GM21529 (cell line): ENCODE measurements around the gene PBX1.

Source experiments
- ATAC-seq: cut with Tn5 transposase; IDR thresholded peaks from one replicate; pipeline ENCODE4 v1.9.1; 2021; ENCODE audit not compliant: unreplicated experiment

The PBX1 gene

DNA sequence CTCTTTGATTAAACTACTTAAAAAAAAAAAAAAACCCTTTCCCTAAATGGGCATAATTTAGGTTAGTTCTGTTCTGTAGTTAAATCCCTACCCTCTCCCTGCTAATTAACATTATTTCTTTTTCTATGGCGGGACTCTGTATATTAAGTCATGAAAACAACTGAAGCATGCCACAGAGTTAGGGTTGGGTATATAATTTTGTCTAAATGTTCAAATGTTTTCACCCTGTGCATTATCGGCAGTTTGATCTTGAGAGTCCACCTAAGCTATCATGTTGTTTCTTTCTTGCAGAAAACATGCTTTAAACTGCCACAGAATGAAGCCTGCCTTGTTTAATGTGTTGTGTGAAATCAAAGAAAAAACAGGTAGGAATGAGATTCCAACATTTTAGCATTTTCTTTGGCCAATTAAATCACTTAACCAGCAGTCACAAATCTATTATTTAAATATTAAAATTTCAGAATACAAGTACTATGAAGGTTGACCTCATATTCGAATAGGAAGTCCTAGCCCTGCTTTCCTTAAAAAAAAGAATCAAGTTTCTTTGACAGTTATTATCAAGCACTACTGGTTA, 4.0 kb downstream of the PBX1 start:
- ATAC-seq, result no peak

DNA sequence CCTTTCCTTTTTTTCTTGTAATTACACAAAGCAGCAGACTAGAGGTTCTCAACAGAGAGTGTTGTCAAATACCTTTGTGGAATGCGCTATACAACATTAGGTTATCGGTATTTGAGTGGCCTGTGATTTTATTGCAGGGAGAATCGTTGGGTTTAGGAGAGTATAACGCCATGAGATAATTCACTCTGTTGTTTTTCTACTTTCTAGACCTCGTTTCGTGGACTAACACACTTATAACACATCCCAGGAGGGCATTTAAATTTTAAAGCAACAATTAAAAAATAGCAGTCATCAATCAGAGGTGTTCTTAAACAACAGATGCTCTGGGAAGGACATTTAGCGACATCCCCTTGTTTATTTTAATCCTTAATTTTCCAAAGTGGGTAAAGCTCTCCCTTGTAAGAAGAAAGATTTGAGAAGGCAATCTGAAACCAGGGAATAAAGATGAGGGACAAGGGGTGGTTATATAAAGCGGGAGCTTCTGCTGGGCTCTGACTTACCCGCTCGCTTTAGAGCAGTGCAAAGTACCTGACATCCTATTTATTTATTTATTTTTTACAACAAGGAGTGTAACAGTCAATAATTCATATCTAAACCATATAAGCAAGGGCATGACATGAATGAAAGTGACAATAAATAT, 4.9 kb downstream of the PBX1 start:
- no peak for ATAC-seq

DNA sequence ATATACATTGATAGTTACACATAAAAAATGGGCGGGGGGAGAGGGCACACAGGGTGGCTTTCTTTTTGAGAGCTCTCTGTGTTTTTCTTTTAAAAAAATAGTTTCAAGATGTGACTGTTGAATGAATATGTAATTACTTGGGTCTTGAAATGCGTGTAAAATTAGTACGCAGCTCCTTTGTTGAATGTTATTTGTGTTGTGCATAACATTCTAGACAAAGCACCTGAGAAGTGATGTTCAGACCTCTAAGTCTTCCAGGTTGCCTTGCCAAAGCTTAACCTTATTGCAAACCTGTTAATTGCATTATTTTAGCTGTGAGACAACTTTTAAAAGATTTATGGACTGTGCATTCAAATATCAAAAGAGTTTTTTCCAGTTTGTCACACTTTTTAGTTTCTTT, 5.4 kb downstream of the PBX1 start:
- no peak for ATAC-seq

DNA sequence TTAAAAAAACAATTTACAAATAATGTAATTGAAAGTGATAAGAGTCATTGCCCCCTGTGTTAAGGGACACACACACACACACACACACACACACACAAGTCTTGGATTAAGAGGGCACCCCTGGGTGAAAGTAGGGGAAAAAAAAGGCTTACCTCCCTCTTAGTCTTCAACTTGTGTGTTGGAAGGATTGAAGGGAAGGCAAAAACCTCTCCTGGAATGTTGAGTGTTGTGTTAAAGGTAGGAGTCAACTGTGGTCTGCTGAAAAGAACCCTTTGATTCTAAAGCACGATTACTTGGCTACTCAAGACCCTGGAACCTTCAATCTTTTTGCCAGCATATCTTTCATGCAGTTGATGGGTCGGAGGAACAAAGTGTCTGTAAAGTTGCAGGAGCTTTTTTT, 6.4 kb downstream of the PBX1 start:
- ATAC-seq, result no peak

DNA sequence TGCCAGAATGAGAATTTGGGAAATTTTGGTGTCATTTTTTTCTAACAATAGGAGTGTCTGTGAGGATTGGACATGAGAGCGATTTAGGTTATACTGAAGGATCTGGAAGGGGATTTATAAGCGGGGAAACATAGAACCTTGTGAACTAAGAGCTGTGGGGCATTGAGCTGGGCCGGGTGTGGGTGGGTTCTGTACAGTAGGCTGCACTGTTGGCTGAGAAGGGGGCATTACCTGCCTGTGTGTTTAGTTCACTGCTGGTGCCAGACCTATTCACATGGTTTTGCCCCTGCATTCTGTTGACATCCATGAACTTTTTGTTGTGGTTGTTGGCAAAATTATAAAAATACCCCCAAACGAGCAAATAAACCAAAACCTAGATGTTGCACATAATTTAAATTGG, 8.8 kb downstream of the PBX1 start:
- ATAC-seq, result no peak

DNA sequence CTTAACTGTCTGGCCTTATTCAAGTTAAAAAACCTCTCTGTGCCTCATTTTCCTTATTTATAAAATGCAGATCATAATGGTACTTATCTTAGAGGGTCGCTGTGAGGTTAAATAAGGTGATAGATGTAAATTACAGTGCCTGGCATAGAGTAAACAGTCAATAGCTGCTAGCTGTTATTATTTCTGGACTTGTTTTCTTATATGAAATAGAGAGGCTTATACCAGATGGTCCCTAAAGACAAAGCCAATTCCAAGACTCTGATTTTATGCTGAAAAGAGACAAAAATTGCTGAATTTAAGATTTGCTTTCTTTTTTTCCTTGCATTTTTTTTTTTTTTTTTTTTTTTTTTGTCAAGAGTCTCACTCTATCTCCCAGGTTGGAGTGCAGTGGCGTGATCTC, 10.3 kb downstream of the PBX1 start:
- ATAC-seq, result no peak

DNA sequence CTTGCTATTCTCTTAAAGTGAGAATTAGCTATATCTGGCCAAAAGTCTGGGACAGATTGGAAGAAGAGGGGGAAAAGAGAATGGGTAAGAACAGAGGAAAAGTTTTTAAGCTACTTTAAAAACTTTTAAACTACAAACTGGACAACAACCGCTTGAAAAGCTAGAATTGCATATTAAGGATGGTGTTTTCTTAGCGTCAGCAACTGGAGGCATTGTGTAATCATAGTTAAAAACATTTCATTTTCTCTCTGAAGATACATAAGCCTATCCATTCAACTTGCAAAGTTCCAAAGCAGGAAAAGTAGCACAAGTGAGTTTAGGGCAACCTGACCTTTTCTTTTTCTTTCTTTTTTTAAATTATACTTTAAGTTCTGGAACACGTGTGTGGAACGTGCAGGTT, 10.9 kb downstream of the PBX1 start:
- no peak for ATAC-seq

DNA sequence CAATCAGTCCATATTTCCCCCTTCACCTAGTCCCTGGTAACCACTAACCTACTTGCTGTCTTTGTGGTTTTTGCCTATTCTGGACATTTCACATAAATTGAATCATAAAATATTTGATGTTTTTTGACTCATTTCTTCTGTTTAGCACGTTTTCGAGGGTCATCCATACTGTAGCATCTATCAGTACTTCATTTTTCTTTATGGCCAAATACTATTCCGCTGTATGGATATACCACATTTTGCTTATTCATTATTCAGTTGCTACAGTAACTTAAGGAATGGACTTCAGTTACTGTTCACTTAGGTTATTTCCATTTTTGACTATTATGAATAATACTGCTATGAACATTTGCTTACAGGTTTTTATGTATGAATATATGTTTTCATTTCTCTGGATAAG, 12.3 kb downstream of the PBX1 start:
- no peak for ATAC-seq

DNA sequence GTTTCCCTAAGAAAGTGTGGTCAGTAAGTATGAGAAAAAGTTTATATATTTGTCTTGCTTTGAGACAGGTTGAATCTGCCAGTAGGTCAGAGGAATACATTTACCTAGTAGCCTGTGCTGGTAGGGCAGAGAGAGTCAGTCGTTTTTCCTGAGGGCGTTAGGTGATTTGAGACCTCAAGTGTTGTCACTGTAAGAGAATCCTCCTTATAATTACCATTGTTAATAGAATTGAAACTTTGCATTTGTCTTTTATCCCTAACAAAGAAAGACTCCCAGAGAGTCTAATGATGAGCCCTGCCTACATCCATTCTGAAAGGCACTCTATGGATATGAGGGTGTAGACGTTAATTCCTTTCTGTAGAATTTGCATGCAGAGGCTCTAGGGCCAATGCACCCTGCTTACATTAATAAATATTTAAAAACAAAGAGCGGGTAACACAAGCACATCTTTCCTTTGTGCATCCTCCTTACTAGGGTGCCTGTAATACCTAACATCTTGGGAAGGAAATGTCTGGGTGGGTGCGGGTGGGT, 16.4 kb downstream of the PBX1 start:
- no peak for ATAC-seq

DNA sequence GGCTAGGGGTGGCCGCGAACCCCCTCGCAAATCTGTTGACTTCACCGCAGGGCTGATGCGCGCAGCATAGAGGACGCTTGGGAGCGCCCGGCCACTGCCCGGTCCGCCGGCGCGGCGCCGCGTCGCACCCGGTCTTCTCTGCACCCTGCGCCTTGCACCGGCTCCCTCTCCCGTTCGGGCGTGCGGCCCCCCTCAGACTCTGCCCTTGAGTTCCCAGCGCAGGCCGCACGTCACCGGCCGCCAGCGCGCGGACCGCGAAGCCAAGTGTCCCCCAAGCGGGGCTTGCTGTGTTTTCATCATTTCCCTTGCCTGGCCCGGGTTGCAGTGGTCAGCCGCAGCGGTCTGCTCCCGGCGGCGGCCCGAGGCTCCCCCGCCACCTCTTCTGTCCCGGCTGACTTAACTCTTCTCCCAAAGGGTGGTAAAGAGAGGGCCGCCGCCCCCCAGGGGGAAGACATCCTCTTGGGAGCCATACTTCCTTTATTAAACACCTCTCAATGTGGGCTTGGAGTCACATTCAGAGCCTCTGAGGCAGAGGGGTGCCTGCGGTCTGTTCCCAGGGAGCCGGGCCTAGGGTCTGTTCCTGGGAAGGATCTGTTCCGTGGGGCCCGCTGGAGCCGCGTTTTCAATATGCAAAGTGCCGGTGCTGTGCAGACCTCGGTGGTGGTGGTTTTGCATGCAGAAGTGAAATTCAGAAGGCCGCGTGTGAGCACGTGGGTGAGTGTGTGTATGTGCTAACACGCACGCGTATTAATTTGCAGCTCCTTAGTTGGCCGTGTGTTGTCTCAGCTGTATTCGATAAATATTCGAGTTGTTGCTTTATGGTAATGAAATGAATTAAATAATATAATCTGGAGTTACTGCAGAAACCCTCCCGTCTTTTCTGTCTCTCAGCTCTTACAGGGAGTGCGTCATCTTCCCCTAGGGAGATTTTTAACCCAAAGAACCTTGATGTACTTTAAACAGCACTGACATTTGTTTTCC, 17.6 kb downstream of the PBX1 start:
- ATAC-seq, result no peak

DNA sequence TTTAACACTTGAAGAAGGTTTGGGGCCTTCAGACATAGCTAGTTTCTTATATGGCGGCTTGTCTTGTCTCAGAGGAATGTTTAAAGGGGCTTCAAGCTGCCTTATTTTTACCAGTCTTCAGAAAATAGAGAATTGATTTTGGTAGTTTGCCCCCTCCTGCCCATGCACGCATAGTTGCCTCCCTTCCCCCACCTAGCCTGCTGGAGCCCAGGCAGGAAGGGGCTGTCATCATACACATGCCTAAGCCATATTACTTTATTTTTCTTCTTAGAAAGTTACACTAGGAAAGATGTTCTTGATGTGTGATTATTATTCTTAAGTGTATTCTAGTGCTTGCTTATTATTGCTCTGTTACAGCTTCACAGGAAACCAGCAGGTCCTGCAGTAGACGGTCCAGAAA, 18.3 kb downstream of the PBX1 start:
- ATAC-seq, result no peak

DNA sequence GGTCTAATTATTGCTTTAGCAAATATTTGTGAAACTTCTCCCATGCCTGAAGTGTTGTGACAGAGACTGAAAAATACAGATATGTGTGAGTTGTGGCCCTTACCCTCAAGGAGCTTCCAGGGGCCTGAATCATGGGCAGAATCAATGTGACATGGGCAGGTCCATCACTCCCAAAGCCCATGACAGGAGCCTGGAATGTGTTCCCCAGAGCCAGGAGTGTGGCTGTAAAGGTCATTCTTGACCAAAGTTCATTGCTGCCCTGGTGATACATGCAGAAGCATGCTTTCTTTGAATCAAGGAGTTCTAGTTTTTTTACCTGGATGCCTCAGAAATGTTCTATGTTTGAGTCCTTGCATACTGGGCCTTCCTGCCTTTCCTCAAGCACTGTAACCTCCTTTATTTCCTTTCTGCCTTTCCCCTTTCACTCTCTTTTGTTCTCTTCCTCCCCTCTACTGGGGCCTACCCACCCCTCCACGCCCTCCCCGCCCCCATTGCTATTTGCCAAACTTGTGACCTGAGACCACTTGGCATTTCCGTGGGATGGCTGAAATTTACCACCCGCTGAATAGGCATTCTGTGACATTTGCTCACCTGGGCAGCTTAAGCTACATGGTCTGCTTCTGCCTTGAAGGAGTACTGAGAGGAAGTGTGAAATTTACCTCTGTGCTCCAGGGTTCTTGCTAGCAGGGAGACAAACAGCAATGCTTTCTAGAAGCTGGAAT, 19.7 kb downstream of the PBX1 start:
- no peak for ATAC-seq

DNA sequence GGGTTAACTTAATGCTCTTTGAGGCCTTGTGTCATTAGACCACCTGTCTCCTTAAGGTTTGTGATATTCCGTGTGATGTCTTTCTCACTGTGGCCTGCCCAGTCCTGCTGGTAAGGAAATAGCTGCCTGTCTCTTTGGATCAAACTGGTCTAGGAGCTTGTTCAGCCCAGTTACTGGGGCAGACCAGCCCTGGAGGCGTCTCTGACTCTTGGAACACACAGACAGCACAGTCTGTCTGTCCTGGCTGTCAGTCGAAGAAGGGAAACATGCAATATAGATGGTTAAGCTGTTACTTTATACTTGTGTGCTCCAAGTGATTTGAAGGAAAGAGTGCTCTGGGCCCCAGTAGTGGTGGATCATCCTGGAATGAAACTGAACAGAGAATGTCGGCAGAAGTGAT, 20.4 kb downstream of the PBX1 start:
- no peak for ATAC-seq

DNA sequence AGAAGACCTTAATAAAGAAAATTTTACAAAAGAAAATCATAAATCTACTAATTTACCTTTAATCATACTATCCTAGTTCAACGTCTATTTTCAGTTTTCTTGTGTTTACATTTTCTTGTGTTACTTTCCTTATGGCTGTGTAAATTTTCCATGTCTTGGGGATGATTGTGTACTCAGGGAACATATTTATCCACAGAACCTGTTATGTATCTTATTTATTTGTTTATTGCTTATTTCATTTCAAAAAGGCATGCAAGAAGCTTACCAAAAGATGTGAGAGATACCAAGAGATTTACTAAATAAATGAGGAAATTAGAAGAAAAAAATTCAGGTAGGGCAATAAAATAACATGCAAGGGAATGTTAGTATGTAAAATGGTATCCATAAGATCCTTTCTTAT, 22.8 kb downstream of the PBX1 start:
- no peak for ATAC-seq

DNA sequence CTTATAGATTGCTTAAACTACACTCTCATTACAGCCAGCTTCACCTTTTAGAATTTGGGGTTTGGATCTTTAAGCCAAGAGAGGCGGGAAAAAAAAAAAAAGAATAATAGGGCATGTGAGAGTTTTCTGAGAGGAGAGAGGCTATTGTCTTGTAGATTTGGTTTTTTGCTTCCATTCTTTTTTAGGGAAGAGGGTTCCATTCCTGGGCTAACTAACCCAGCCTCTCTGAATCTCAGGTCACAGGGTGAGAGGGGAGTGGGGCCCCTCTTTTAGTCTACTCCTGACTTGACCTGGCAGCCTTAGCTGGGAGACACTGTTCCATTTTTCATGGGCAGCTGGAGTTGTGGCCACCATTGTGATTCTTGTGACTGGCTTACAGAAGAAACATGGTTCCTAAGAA, 24.2 kb downstream of the PBX1 start:
- no peak for ATAC-seq

DNA sequence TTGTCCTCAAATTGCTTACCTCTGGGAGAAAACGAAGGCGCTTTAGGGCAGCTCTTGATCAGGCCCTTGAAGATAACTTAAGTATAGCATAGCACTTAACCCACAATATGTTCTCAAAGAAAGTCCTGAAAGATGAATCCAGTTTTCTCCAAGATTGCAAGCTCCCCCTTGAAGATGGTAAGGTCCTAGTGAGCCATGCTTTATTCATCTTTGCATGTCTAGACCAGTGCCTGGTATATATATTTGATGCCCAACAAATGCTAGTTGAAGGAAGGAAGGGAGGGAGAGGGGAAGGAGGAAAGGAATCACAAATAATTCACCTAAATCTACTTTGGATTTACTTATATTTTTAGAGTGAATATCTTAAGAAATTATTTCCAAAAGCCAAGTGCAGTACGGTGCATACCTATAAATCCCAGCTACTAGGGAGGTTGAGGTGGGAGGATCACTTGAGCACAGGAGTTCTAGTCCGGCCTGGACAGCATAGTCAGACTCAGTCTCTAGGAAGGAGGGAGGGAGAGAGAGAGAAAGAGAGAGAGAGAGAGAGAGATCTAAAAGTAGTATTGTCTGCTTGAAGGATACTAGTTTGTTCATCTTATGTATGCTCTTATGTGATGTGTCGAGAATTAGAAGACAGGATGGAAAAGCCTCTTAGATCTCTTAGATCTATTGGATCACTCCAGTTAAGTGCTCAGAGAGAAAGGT, 25.0 kb downstream of the PBX1 start:
- no peak for ATAC-seq

DNA sequence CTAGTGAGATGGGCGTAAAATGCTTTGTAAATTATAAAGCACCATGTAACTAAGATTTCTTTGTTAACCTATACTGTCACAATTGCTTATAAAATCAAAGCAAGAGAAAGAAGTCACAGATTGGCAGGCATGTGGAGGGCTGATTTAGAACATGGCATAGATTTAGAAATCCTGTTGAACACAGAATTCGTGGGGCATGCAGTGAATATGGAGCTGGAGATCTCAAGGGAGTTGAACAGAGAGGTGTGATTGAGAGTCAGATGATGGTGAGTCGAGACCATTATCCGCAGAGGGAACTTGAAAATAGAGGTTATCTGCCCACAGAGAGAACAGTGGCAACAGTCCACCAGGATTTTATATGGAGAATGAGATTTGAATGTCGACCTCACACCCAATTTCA, 27.6 kb downstream of the PBX1 start:
- no peak for ATAC-seq

DNA sequence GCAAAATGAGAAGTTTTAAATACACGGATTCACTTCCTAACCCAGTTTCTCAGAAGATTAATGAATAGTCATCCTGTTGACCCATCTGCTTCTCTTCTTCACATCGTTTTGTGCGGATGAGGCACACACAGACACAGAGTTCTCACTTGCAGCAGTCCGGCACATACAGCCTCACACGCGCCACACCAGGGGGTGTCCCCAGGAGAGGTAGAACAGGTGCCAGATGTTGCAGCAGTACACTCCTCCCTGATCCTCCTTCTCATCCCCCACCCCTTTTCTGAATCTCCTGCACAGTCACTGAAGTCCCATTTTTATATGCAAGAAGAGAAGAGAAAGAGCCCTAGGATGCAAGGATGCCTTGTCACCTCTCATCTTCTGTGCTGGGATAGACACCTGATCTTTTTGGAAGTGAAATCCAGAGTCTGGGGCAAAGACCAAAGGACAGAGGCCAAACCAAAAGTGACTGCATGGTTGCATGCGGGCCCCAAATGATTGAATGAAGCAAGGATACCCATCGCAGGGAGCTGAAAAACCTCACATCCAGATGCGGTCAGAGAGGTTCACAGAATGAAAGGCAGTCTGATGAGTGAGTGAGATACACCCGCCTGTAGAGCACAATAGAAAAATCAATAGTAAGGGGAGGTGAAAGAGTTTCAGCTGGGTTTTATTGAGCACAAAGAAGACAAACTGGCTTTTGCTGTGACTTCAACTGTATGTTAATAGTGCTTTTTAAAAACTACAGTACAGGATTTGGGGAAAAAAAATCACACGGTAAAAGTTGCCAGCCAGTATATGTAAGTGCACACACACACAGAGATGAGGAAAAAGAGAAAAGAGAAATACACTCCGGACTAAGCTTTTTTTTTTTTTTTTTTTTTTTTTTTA, 28.9 kb downstream of the PBX1 start:
- no peak for ATAC-seq

DNA sequence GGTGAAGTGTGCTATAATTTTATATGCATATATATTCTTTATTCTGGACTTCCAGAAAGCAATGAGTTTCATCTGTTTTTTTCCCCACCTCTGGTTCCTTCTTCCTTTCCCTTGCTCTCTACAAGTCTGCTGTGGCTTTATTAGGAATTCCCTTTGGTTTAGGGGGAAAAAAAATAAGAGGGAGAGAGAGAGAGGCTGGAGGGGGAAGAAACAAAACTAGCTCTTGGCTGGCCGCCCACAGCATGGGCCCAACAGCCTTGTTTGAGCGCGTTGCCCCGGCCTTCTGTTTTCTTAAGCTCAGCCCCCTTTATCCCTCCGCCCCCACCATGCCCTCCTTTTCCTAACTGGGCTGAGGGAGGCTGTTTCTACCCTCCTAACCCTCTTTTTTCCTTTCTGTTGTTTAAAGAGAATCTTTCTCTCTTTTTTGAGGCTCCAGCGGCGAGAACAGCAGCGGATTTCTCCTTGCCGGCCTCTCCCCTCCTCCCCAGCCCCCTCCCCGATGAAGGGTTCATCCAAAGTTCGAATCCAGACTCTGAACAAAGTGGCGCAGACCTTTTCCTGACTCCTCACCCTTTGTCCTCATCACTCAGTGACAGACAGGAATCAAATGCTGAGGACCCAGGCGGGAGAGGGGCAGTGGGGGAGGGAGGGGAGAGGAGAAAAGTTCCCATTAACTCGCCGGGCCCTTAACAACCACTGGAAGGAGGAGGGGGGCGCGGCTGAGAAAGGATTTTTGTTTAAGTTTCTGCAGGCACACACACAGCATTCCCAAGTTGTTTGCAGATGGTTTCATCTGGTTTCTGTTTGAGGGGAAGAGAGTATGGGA, 29.7 kb downstream of the PBX1 start:
- no peak for ATAC-seq
